MM.1S (cell line): ENCODE measurements around the gene UBA7.

ENCODE experiments used
- CTCF ChIP-seq: fragments of 300-600 bp; sonication (generic); IDR thresholded peaks from 2 replicates; pipeline ENCODE4 v1.5.1; 2016; ENCODE audit warnings: antibody characterized with exemption, low read length, mixed read lengths
- EZH2 ChIP-seq: fragments of 300-600 bp; sonication (generic); optimal IDR thresholded peaks from 2 replicates; pipeline ENCODE3; 2017; ENCODE audit warnings: low read depth, mild to moderate bottlenecking, antibody characterized with exemption, low read length, mixed read lengths
- EZH2phosphoT487 ChIP-seq: fragments of 300-600 bp; sonication (generic); IDR thresholded peaks from 2 replicates; pipeline ENCODE4 v1.6.1; 2018; ENCODE audit warnings: antibody characterized with exemption, low read length

GRCh38 chr3:49775538-49775937, 38.2 kb downstream of the UBA7 start:
- TF ChIP-seq CTCF, result no peak
- no peak for TF ChIP-seq EZH2phosphoT487
- TF ChIP-seq EZH2, result no peak
